PFSK-1 (cell line): ENCODE results near the gene UMODL1.

Source experiments
- FOXP2 ChIP-seq: optimal IDR thresholded peaks from 2 replicates; pipeline ENCODE3; 2011; ENCODE audit warnings: borderline replicate concordance, control low read depth, inconsistent platforms; ENCODE audit not compliant: insufficient read depth; ENCODE audit errors: extremely low read length, extremely low read depth
- POLR2AphosphoS5 ChIP-seq: IDR thresholded peaks from 2 replicates; pipeline ENCODE4 v1.6.1; 2012; ENCODE audit warnings: low read depth, mild to moderate bottlenecking, control low read depth, low read length, moderate library complexity
- REST ChIP-seq, 2 experiments: IDR thresholded peaks; 2 replicates each; pipeline versions ENCODE4 v1.6.1 to v1.8.0; 2011 to 2012; ENCODE audit warnings: low read depth in 2 of 2, low read length in 2 of 2, control low read depth in 1 of 2, inconsistent platforms in 1 of 2, mild to moderate bottlenecking in 1 of 2, moderate library complexity in 1 of 2; ENCODE audit not compliant: insufficient read depth in 1 of 2
- SIN3A ChIP-seq: IDR thresholded peaks from 2 replicates; pipeline ENCODE4 v1.6.1; 2012; ENCODE audit warnings: mild to moderate bottlenecking, low read length, moderate library complexity, borderline replicate concordance; ENCODE audit not compliant: insufficient read depth
- TAF1 ChIP-seq: IDR thresholded peaks from 2 replicates; pipeline ENCODE4 v1.6.1; 2012; ENCODE audit warnings: low read length, control low read depth, borderline replicate concordance; ENCODE audit not compliant: insufficient read depth

UMODL1 gene

GRCh38 chr21:42117967-42118780 lies 47.1 kb downstream of the UMODL1 start:
- TF ChIP-seq FOXP2: no peak
- no peak for TF ChIP-seq POLR2AphosphoS5
- no peak for TF ChIP-seq REST (IDR thresholded peaks at IDR 0.05; ENCODE audit: insufficient read depth in 1 of 2, low read depth in 2 of 2, low read length in 2 of 2)
- no peak for TF ChIP-seq SIN3A
- no peak for TF ChIP-seq TAF1

- TF ChIP-seq SIN3A (no peak), POLR2AphosphoS5 (no peak), TAF1 (no peak), REST (IDR thresholded peaks at IDR 0.05; ENCODE audit: insufficient read depth in 1 of 2, low read depth in 2 of 2, low read length in 2 of 2) (no peak), FOXP2 (no peak)
Observed at GRCh38 chr21:42118901-42119300, 47.8 kb downstream of the UMODL1 start.

- no peak for TF ChIP-seq TAF1
- no peak for TF ChIP-seq SIN3A
- no peak for TF ChIP-seq POLR2AphosphoS5
- no peak for TF ChIP-seq FOXP2
- no peak for TF ChIP-seq REST (IDR thresholded peaks at IDR 0.05; ENCODE audit: insufficient read depth in 1 of 2, low read depth in 2 of 2, low read length in 2 of 2)
Observed at GRCh38 chr21:42120101-42120902, 49.2 kb downstream of the UMODL1 start.

- TF ChIP-seq REST (IDR thresholded peaks at IDR 0.05; ENCODE audit: insufficient read depth in 1 of 2, low read depth in 2 of 2, low read length in 2 of 2) (no peak), TAF1 (no peak), FOXP2 (no peak), POLR2AphosphoS5 (no peak), SIN3A (no peak)
Observed at GRCh38 chr21:42120903-42121535, 49.9 kb downstream of the UMODL1 start.
